Measurements from ENCODE around the gene PLXNA2.

Gene PLXNA2

GRCh38 chr1:208006258-208006920 lies 237.8 kb downstream of the PLXNA2 start:
- no peak for DNase-seq

DNA sequence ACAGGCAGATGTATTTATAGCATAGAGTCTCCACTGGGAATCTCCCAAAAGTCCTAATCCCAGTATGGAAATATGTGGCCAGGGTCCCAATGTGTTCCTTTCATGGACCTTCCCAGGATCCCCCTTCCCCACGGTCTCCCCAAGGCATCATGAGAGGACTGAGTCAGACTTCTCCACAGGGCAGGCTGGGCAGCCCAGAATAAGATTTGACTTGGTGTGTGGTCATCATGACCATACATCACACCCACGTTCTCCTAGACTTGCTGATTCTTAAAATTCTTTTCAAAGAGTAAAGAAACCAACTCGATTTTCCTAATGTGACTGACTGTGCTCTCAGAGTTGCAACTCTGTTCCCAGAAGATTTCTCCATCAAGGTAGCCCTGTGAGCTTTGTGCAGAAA lies 239.3 kb downstream of the PLXNA2 start:
- DNase-seq: no peak

DNA sequence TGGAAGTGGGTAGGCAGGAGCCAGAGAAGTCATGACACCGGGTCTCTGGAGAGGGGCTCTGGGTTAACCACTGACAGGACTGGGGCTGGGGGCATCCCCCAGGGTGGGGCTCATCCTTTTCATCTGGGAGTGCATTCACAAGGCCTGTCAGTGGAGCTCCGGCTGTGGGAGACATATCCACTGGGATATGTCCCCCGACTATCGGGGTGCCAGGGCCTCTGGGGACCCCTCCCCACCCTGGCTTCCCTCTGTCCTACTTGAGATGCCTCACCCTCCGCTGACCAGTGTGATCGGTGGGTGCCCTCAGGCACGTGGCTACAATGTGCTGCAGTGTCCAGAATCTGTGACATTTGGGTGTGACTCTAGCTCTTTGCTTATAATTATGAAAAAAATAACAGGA lies 240.9 kb downstream of the PLXNA2 start:
- no peak for DNase-seq

GRCh38 chr1:208002672-208003071 lies 241.5 kb downstream of the PLXNA2 start:
- DNase-seq: no peak

GRCh38 chr1:208002078-208002477 lies 242.1 kb downstream of the PLXNA2 start:
- DNase-seq: no peak

DNA sequence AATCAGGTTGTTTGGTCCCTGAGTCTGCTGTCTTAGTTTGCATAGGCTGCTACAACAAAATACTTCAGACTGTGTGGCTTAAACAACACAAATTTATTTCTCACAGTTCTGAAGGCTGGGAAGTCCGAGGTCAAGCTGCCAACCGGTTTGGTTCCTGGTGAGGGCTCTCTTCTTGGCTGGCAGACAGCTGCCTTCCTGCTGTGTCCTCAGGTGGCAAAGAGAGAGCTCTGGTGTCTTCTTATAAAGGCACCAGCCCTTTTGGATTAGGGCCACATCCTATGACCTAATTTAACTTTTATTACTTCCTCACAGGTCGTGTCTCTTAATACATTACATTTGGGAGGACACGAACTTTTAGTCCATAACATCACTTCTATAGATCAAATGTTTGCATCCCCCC lies 243.7 kb downstream of the PLXNA2 start:
- DNase-seq: no peak

DNA sequence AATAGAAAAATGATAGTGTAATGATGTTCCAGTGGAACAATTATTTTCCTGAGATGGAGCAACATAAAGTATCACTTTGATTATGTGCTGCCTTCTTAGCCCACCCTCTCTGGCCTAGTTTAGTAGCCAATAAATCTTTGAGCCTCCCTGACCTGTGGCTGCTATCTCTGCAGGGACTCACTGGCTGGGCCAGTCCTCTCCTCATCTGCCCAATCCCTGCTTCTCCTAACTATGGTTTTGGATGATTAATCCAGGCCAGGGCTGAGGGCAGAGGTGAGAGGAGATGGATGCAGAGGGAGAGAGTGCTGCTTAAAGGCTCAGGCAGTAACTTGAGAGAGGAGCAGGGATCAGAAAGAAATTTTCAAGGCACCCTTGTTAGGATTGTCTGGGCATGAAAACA lies 244.2 kb downstream of the PLXNA2 start:
- no peak for DNase-seq

DNA sequence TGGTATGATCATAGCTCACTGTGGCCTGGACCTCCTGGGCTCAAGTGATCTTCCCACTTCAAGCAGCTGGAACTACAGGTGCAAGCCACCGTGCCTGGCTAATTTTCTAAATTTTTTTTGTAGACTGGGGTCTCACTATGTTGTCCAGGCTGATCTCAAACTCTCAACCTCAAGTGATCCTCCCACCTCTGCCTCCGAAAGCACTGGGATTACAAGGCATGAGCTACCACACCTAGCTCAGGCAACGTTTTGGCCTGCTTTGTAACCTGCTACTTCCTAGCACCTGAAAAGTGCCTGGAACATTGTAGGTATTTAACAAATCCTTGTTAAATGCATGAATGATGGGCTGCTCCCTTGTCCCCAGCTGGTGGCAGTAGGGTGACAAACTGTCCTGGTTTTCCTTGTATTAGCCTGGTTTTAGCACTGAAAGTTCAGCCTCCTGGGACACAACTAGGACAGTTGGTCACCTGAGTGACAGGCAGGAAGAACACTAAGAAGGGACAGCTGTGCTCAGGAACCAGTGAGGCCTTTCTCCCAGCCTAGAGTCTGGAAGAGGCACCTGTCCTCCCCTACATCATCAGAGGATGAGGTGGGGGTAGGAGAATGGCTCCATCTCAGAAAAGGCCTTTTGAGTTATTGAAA lies 244.8 kb downstream of the PLXNA2 start:
- DNase-seq: no peak

- no peak for DNase-seq
Observed at GRCh38 chr1:207998691-207999090, 245.5 kb downstream of the PLXNA2 start.

DNA sequence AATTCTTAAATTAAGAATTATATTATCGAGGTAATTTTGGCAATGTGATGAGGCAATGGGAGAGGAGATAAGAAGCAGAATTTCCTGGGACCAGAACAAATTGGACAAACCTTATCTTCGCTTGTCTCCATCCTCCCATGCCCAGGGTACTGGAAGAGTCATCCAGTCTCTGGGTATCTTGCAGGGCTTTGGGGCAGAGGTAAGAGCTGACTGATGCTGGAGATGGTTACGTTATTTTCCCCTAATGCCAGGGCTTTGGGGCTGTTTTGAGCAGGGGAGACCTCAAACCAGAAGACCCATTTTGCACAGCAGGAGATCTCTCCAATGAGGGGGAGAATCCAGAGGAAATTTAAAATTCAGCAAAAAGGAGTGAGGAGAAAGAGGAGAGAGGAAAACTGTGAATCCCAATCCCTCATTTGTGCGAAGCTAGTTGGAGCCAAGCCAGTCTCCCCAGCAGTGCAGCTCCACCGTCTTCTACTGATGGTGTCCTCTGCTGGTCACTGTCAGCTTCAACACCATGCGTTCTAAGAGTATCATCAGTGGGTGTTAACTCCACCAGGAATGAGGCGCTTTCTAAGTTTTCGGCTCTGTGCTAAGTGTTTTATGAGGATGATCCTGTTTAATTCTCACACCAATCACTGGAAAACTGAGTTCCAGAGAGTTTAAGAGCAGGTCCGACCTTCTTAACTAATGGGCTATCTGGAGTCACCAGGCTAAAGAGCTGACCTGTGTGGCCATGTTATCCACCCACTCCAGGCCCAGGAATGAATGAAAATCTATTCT lies 246.5 kb downstream of the PLXNA2 start:
- no peak for DNase-seq

DNA sequence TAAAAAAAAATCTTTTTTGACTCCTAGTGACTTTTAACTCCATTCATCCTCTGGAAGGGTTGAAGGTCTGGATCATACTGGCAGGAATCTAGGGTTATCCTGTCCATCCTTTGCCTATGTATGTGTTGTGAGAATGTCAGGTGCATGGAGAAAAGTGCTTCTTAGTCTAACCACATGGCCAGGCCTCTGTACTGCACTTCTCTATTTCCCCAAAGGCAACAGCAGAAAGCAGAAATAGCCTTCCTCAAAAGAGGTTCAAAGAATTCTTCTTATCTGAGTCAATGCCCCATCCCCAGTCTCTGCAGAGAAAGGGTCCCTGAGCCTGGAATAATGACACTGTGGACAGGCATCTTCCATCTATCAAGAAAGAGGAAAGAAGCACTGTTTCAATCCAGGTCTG lies 247.5 kb downstream of the PLXNA2 start:
- no peak for DNase-seq

- DNase-seq: no peak
Observed at GRCh38 chr1:207995576-207995975, 248.6 kb downstream of the PLXNA2 start.

- DNase-seq: no peak
Observed at GRCh38 chr1:207993477-207994445, 250.4 kb downstream of the PLXNA2 start.

DNA sequence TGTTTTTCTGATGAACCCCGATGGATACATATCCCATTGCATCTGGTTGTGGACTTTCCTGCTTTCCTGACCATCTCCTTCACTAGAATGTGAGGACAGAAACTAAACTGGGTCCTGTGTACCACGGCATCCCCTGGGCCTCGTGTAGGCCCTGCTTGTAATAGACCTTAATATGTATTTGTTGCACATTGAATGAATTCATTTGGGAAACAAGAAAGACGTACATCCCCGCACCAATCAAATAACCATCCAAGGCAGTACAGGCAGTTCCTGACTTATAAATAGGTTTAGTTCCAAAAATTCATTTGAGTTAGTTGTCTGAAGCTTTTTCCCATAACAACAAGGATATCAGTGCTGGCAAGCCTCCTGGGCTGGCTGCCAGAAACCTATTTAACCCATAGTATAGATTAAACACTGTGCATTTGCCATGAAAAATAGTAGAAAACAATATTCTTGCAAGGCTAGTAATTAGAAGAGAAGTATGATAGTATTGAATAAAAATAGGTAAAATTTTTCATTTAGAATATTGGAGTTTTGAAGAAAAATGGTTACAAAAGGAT lies 251.4 kb downstream of the PLXNA2 start:
- no peak for DNase-seq

- no peak for DNase-seq
Observed at GRCh38 chr1:207991583-207992026, 252.6 kb downstream of the PLXNA2 start.

DNA sequence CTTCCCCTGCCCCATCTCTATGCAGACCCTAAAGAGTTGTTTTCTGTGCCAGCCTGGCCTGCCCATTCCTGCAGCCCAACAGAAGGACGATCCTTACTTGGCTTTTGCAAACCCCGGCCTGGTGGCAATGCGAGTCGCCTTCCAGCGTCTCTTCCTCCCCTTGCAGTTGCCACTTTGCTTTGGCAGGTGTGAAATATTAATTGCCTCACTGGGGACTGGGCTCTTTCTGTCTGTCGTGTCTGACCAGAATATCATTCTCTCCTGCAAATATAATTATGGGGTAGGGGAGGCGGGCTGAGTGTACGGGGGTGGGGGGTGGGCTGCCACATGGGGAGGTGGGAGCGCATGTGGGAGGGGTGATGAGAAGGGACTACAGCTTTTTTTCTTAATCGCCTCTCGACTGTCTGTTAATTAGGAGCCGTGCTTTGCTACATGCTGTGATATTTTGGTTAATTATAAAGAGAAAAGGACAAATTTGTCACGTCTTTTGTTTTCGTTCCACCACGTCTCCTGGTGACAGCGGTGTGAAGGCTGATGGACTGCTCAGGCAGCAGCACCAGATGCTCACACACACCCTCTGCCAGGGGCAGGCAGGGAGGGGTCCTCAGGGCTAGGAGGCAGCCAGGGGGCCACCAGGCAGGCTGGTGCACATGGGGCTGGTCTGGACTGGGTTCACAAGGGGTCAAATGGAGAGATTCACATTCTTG lies 253.2 kb downstream of the PLXNA2 start:
- DNase-seq: no peak

DNA sequence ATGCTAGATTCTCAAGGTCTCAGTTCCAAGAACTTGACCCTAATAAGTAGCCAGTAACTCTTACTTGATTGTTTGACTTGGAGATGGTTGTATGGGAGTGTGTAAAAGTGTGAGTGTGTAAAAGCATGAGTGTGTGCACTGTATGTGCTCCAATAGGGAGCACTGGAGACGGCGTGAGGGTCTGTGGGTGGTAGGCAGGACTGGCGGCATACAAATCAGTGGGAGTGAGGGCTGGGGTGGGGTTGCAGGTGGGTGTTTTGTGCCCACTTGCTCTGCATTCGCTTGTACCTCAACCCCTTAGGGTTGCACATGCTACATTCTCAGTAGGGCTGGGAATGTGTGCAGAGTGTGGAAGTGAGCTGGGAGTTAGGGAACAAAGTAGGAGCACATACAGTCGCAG lies 253.7 kb downstream of the PLXNA2 start:
- no peak for DNase-seq

GRCh38 chr1:207988326-207989165 lies 255.6 kb downstream of the PLXNA2 start:
- no peak for DNase-seq

DNA sequence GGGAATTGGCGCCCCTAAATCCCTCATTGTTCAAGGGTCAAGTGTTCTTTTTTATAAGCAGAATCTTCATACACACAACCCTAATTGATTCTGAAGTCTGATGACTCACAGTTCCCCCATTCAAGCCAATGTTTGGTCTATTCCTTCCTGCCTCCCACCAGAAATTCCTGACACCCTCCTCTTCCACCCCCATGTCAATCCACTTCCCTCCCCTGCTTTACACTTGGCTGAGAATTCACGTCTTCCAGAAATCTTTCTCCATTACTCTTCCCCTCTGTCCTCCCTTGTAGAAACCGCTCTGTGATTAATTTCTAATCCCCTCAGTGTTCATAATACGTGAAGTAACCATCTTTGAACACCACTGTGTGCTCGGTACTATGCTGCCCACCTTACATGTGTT lies 257.0 kb downstream of the PLXNA2 start:
- no peak for DNase-seq

GRCh38 chr1:207985996-207986395 lies 258.2 kb downstream of the PLXNA2 start:
- DNase-seq: no peak

Data from SIG-M5 (cell line).